Stimulated activated CD8-positive, alpha-beta memory T cell treated with anti-CD3 and anti-CD28 coated beads, Interleukin-15, amount 100 ng/mL, for 4 hours (primary cell): ENCODE results near the gene RAET1L.
"Not testable (repeated sequence)": the region's sequence is repeated elsewhere in the genome, so short reads cannot be mapped to it uniquely, and the experiment has no call there.

Experiments
- DNase-seq, 2 donors: peaks; one replicate each; pipeline ENCODE4 v3.0.0-alpha.2; 2020; ENCODE audit warnings: low read depth in 2 of 2

RAET1L gene

GRCh38 chr6:150025201-150025917, at the start of gene RAET1L:
Gene RAET1L (minus strand): TSS chr6:150025532. CDS start chr6:150025471, 61 bp downstream.
- no peak for DNase-seq

GRCh38 chr6:150075034-150075421, 49.7 kb upstream of the RAET1L start:
- no peak for DNase-seq

GRCh38 chr6:150074396-150075033, 49.2 kb upstream of the RAET1L start:
- DNase-seq = not testable (repeated sequence)

- DNase-seq = peak in 1 of 2 donors; percentile 17
Observed at GRCh38 chr6:150072201-150072600, 46.9 kb upstream of the RAET1L start.

GRCh38 chr6:150070236-150070818, 45.0 kb upstream of the RAET1L start:
- no peak for DNase-seq

GRCh38 chr6:150069706-150070105, 44.4 kb upstream of the RAET1L start:
- DNase-seq = no peak

GRCh38 chr6:150068720-150069648, 43.7 kb upstream of the RAET1L start, which contains the start of gene ULBP3:
Gene ULBP3 (minus strand): TSS chr6:150069121. CDS start chr6:150069066, 55 bp downstream.
- DNase-seq = peak; percentile 35 to 44

GRCh38 chr6:150068151-150068550, 42.8 kb upstream of the RAET1L start:
- DNase-seq = no peak

GRCh38 chr6:150065083-150065482, 39.8 kb upstream of the RAET1L start:
- DNase-seq = no peak

- no peak for DNase-seq
Observed at GRCh38 chr6:150063640-150064039, 38.3 kb upstream of the RAET1L start.

- not testable (repeated sequence) for DNase-seq
Observed at GRCh38 chr6:150059973-150060372, 34.6 kb upstream of the RAET1L start.

GRCh38 chr6:150058986-150059385, 33.7 kb upstream of the RAET1L start:
- no peak for DNase-seq

- DNase-seq = no peak
Observed at GRCh38 chr6:150058231-150058792, 33.0 kb upstream of the RAET1L start.

GRCh38 chr6:150057501-150057951, 32.2 kb upstream of the RAET1L start:
- no peak for DNase-seq

- no peak for DNase-seq
Observed at GRCh38 chr6:150056916-150057315, 31.6 kb upstream of the RAET1L start.

- DNase-seq = no peak
Observed at GRCh38 chr6:150056156-150056555, 30.8 kb upstream of the RAET1L start.

- DNase-seq = no peak
Observed at GRCh38 chr6:150055131-150055530, 29.8 kb upstream of the RAET1L start.

- DNase-seq = no peak
Observed at GRCh38 chr6:150053450-150053849, 28.1 kb upstream of the RAET1L start.

GRCh38 chr6:150050846-150051245, 25.5 kb upstream of the RAET1L start:
- no peak for DNase-seq

GRCh38 chr6:150048099-150048498, 22.8 kb upstream of the RAET1L start:
- DNase-seq = no peak

- no peak for DNase-seq
Observed at GRCh38 chr6:150046943-150047342, 21.6 kb upstream of the RAET1L start.
